Mucosa of stomach (tissue), 1 donor: Measurements from ENCODE around the gene UBR4.

Experiments used
- H3K27me3 ChIP-seq: one replicate; pipeline ENCODE4 v1.7.0; 2013; ENCODE audit warnings: mild to moderate bottlenecking, low read length; ENCODE audit not compliant: control insufficient read depth, insufficient read depth
- H3K36me3 ChIP-seq: one replicate; pipeline ENCODE4 v1.7.0; 2013; ENCODE audit warnings: low read length; ENCODE audit not compliant: control insufficient read depth, insufficient read depth
- H3K4me1 ChIP-seq: one replicate; pipeline ENCODE4 v1.7.0; 2013; ENCODE audit warnings: mild to moderate bottlenecking, low read length; ENCODE audit not compliant: control insufficient read depth, insufficient read depth
- H3K4me3 ChIP-seq: one replicate; pipeline ENCODE4 v1.7.0; 2013; ENCODE audit warnings: low read length
- H3K9ac ChIP-seq: one replicate; pipeline ENCODE4 v1.7.0; 2013; ENCODE audit warnings: mild to moderate bottlenecking, low read length, moderate library complexity
- H3K9me3 ChIP-seq: one replicate; pipeline ENCODE4 v1.7.0; 2013; ENCODE audit warnings: mild to moderate bottlenecking, low read length, moderate library complexity; ENCODE audit not compliant: control insufficient read depth
- donor health status: Pancreatic carcinoma.

The UBR4 gene

GRCh38 chr1:19036041-19036812, 173.8 kb downstream of the UBR4 start:
- peaks cover 10% of the 10 kb centered on the region for H3K27me3 ChIP-seq
- H3K9ac ChIP-seq: no peak overlapping the region
- H3K4me1 ChIP-seq: no peaks in the 10 kb centered on the region
- no peaks in the 10 kb centered on the region for H3K9me3 ChIP-seq
- H3K36me3 ChIP-seq: no peaks in the 10 kb centered on the region
- H3K4me3 ChIP-seq: no peak overlapping the region

GRCh38 chr1:19035377-19036040, 174.6 kb downstream of the UBR4 start:
- Histone ChIP-seq H3K4me1 (no peaks in the 10 kb centered on the region), H3K9ac (no peak overlapping the region), H3K9me3 (no peaks in the 10 kb centered on the region)

GRCh38 chr1:19034721-19035120, 175.3 kb downstream of the UBR4 start:
- Histone ChIP-seq H3K36me3 (no peaks in the 10 kb centered on the region), H3K27me3 (peaks cover 10% of the 10 kb centered on the region), H3K4me1 (no peaks in the 10 kb centered on the region), H3K9ac (no peak overlapping the region), H3K4me3 (no peak overlapping the region), H3K9me3 (no peaks in the 10 kb centered on the region)

More at GRCh38 chr1:19035377-19036040, 174.6 kb downstream of the UBR4 start:
- H3K36me3 ChIP-seq: no peaks in the 10 kb centered on the region
- H3K4me3 ChIP-seq: no peak overlapping the region
- H3K27me3 ChIP-seq: peaks cover 10% of the 10 kb centered on the region

GRCh38 chr1:19033926-19034680, 176.0 kb downstream of the UBR4 start:
- Histone ChIP-seq H3K27me3 (peaks cover 11% of the 10 kb centered on the region), H3K9me3 (no peaks in the 10 kb centered on the region), H3K4me1 (no peaks in the 10 kb centered on the region), H3K36me3 (no peaks in the 10 kb centered on the region), H3K9ac (no peak overlapping the region), H3K4me3 (no peak overlapping the region)

GRCh38 chr1:19033515-19033839, 176.6 kb downstream of the UBR4 start:
- H3K9ac ChIP-seq: no peak overlapping the region
- peaks cover 10% of the 10 kb centered on the region for H3K27me3 ChIP-seq
- H3K36me3 ChIP-seq: no peaks in the 10 kb centered on the region
- no peaks in the 10 kb centered on the region for H3K4me1 ChIP-seq
- H3K4me3 ChIP-seq: no peak overlapping the region
- H3K9me3 ChIP-seq: no peaks in the 10 kb centered on the region

GRCh38 chr1:19032701-19033514, 177.2 kb downstream of the UBR4 start:
- peaks cover 3% of the 10 kb centered on the region for H3K4me1 ChIP-seq
- no peaks in the 10 kb centered on the region for H3K9me3 ChIP-seq
- H3K4me3 ChIP-seq: no peak overlapping the region
- H3K36me3 ChIP-seq: no peaks in the 10 kb centered on the region
- peaks cover 9% of the 10 kb centered on the region for H3K27me3 ChIP-seq
- no peak overlapping the region for H3K9ac ChIP-seq

GRCh38 chr1:19032413-19032695, 177.7 kb downstream of the UBR4 start:
- peaks cover 9% of the 10 kb centered on the region for H3K27me3 ChIP-seq
- H3K9me3 ChIP-seq: no peaks in the 10 kb centered on the region
- H3K4me1 ChIP-seq: peaks cover 5% of the 10 kb centered on the region
- H3K9ac ChIP-seq: no peak overlapping the region
- H3K4me3 ChIP-seq: no peak overlapping the region
- no peaks in the 10 kb centered on the region for H3K36me3 ChIP-seq

GRCh38 chr1:19029191-19030085, 180.6 kb downstream of the UBR4 start:
- Histone ChIP-seq H3K9ac (no peak overlapping the region), H3K4me3 (no peak overlapping the region), H3K4me1 (peaks cover 5% of the 10 kb centered on the region), H3K27me3 (peaks cover 9% of the 10 kb centered on the region), H3K36me3 (no peaks in the 10 kb centered on the region), H3K9me3 (no peaks in the 10 kb centered on the region)

- H3K4me3 ChIP-seq: no peak overlapping the region
- H3K9ac ChIP-seq: no peak overlapping the region
- H3K27me3 ChIP-seq: peaks cover 9% of the 10 kb centered on the region
- no peaks in the 10 kb centered on the region for H3K9me3 ChIP-seq
- peaks cover 5% of the 10 kb centered on the region for H3K4me1 ChIP-seq
- no peaks in the 10 kb centered on the region for H3K36me3 ChIP-seq
Measured at GRCh38 chr1:19028546-19029129, 181.4 kb downstream of the UBR4 start.

GRCh38 chr1:19028110-19028509, 182.0 kb downstream of the UBR4 start:
- H3K4me3 ChIP-seq: no peak overlapping the region
- peaks cover 9% of the 10 kb centered on the region for H3K27me3 ChIP-seq
- H3K36me3 ChIP-seq: no peaks in the 10 kb centered on the region
- no peaks in the 10 kb centered on the region for H3K9me3 ChIP-seq
- peaks cover 5% of the 10 kb centered on the region for H3K4me1 ChIP-seq
- H3K9ac ChIP-seq: no peak overlapping the region
